ENCODE data around the gene SPEM1. TPM values are rescaled to one million over a fixed set of nuclear protein-coding genes. Genes with fewer than 3 reads are reported as not detected.

Gene SPEM1
- total RNA-seq, 1 donor from 2014 or later = not detected

DNA sequence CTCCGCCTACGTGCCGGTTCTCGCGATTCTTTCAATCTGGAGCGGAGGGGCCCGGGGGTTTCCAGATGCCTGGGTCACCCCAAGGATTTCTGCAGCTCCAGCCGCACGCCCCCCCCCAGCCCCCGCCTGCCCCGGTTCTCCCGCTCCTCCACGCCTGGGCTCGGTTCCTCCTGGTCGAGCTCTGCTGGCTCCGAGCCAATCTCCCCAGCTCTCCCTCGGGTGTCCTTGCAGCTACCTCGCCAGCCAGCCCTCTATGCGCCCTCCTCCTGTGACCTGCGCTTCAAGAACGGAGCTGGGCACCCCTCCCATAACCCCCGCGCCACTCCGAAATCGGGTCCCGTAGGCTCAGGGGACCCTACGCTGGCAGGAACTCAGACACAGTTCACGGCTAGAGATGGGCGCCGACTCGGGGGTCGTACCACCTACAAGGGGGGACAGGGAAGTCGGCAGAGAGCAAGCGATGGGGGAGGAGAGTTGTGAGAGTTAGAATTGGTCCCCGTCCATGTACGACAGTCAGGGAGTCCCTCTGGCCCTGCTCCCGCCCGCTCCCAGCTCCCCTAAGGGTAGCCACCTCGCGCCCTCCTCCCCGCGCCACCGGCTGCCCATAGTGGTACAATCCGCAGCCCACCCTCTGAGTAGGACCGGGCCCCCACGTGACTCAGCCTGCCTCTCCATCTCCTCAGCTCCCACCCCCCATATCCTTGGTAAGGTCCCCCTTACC, 20.1 kb downstream of the SPEM1 start:
- peak; percentile 58 for DNase-seq (ENCODE audit: low spot score)

DNA sequence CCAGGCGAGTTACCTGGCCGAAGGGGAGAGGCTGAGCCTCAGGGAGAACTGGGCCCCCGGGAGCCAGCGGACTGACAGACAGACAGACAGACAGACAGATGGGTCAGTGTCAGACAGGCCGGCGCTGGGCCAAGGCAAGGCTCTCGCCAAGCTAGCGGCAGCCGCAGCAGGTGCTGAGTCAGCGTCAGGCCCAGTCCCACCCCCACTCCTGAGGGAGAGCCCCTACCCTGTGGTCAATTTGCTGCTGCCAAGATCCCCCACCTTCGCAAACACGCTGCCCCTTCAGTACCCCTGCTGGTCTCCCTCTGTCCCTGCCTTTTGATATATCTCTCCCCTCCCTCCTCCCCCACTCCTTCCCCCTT, 20.7 kb downstream of the SPEM1 start:
- no peak for DNase-seq (ENCODE audit: low spot score)

DNA sequence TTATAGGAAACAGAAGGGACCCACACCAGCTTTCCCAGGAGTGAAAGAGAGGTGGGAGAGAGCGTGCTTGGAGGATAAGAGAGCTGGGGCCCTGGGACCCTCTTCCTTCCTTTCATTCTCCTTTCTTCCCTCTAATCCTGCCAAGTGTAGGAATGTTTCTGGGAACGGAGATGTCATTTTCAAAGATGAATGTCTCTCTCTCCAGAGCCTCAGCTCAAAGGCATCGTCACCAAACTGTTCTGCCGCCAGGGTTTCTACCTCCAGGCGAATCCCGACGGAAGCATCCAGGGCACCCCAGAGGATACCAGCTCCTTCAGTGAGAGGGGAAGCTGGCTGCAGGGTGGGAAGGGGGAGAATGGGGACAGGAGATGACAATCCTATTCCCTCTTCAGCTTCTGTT, 21.1 kb downstream of the SPEM1 start:
- no peak for DNase-seq (ENCODE audit: low spot score)

DNA sequence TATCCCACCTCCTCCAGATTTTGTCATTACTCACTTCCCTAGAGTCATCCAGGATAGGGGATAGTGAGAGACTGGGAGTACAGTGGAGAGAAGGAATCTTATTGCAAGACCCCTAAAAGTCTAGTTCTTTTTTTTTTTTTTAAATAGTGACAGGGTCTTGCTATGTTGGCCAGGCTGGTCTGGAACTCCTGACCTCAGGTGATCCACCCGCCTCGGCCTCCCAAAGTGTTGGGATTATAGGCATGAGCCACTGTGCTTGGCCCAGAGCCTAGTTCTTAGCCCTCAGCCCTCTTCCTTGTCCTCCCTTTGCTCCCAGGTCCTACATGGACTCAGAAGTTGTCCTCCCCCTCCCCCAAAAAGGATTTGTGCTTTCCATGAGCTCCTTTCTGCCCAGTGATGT, 22.0 kb downstream of the SPEM1 start:
- DNase-seq (ENCODE audit: low spot score) = no peak

DNA sequence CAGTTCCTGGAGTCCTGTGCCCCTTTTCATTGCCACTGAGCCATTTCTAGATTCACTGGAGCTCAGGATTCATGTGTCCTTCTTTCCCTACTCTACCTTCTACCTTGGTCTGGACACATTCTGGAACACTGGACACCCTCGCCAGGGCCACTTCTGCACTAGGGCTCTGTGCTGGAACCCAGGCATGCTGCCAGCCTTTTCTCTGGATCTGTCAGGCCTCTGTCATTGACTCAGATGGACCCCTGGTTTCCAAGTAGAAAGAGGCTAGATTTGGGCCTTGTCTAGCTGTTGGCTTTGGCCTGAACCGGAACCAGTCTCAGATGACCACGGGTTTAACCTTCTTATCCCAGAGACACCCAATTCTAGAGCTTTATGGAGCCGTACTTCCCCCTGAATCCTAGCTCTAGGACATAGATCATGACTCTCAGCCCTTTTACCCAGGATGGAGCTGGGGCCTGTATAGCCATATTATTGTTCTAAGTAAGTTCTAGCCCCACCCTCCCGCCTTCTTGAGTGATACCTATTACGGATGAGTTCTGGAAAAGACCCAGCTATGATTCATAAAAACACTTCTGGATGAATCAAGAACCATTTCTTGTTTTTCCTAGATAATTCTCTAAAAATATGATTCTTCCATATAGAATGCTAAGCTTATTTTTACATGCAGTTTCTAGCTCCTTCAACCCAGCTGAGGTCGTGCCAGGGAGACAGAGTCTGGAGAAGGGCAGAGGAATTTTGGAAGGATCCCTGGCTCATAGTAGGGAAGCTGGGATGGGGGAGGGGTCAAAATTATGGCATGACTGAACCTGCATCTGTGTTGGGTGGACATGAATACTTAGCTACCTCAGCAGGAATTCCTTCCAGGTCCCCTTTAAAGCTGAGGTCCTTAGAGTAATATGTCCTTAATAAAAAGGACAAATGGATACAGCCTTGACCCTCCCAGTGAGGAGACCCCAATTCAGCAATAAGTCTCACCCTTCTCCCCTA, 23.7 kb downstream of the SPEM1 start:
- DNase-seq (ENCODE audit: low spot score) = no peak

DNA sequence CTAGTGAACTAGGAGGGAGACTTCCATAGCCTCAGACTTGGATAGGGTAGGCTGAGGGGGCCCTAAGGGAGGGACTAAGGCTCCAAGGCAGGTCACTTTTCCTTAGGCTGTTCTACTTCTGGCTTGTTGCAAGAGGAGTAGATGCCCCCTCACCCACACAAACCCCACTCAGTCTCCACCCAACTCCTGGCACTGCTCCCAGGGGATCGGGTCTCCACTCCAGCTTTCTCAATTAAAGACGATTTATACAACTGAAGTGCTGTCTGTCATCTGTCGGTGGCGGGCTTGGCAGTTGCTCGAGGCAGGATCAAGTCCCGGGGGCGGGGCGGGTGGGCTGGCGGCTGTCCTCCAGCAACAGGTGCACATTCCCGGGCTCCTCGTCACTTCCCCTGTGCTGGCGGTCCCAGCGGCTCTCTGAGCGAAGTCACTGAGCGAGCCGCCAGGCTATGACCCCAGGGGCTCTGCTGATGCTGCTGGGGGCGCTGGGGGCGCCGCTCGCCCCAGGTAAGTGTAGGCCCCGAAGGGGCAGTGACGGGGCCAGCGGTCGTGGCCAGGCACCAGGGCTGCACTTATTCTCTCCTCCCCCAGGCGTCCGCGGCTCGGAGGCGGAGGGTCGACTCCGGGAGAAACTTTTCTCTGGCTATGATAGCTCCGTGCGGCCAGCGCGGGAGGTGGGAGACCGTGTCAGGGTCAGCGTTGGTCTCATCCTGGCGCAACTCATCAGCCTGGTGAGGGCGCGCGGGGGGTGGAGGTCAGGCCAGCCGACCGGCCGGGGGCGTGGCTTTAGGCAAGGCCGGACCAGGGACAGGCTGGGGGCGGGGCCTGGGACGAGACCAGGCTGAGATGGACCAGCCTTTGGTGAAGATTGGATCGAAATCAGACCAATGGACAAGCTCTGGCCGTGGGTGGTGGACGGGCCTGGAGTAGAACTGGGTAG, 24.8 kb downstream of the SPEM1 start, which contains the start of gene CHRNB1:
TSS of gene CHRNB1 (plus strand) at position 380 of the 937 bp plus-strand sequence. CDS start at position 447, 67 bp downstream.
- DNase-seq (ENCODE audit: low spot score) = no peak

DNA sequence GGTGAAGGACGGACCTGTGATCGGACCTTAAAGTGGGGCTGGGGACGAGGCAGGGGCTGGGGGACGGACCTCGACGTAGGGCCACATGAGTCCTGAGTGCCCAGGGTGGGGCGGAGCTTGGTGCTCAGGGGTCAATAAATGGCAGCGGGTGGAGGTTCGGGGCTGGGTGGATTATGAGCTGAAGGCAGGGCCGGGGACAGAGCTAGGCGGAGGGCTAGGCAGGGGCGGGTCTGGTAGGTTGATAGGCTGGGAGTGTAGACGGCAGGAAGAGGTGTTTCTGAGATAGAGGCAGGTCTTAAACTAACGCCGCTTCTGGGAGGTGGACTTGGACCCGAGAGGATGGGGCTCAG, 25.5 kb downstream of the SPEM1 start:
- no peak for DNase-seq (ENCODE audit: low spot score)

DNA sequence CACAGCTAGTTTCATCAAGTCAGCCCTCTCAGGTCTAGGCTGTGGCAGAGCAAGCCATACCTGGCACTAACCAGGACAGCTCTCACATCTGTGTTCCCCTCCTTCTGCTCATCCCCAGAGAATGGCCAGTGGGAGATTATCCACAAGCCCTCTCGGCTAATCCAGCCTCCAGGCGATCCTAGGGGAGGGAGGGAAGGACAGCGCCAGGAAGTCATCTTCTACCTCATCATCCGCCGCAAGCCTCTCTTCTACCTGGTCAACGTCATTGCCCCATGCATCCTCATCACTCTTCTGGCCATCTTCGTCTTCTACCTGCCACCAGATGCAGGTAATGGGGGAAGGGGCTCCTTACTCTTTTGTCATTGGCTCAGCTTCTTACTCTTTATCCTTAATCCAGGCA, 28.3 kb downstream of the SPEM1 start:
- DNase-seq (ENCODE audit: low spot score) = no peak

DNA sequence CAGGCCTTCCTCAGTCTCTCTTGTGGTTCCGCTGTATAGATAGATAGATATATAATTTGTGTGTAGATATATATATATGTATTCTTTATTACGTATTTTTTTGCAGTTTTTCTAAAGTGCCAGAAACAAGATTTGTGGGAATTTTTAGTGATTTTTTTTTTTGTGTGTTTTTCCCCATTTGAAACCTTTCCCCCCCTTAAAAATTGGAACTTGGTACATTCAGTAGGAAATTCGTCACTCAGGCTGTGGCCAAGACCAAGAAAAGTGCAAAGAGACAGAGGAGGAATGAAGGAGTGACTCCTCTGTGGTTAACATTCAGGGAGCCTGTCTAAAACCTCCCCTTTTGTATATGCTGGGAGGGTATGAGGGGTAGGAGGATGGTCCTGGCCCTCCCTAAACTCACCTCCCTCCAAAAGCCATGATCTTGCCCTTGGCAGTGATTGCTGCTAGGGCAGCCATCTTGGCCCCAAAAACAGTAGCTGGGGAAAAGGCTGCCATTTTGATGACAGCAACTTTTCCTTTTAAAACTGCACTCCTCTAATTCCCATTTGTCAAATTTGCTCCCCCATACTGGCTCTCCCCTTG, 39.9 kb downstream of the SPEM1 start:
- no peak for DNase-seq (ENCODE audit: low spot score)

DNA sequence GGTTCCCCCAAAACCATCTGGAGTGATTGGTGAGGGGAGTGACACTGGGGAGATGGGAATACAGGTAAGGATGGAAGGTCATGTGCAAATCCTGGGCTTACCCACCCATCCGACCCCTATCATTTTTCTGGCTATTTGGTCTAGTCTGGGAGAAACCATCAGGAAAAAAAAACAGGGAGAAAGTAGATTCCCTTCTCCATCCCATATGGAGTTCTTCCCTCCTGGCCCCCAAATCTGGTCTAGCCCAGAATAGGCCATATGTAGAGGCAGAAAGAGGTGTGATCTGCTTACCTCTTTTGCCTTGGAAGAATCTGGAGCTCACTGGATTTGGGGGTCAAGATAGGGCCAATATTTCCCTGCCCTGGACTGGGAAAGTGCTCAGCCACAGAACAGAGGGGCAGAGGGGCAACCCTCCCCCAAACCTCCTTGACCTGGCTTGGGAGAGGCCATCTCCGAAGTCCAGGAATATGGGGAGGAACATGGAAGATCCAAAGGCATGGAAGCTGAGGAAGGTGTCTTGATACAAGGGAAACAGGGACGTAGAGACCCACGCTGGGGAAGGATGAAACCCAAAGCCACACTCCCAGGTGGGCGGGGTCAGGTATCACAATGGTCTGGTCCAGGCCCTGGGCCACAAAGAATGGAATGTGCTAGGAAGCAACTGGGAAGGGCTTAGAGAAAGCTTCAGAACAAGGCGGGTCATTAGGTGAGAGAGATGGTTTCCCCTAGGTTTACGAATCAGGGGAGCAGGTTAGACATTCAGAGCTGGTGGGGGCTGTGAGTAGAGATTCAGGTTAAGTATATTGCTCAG, 40.9 kb downstream of the SPEM1 start:
- DNase-seq (ENCODE audit: low spot score) = no peak

DNA sequence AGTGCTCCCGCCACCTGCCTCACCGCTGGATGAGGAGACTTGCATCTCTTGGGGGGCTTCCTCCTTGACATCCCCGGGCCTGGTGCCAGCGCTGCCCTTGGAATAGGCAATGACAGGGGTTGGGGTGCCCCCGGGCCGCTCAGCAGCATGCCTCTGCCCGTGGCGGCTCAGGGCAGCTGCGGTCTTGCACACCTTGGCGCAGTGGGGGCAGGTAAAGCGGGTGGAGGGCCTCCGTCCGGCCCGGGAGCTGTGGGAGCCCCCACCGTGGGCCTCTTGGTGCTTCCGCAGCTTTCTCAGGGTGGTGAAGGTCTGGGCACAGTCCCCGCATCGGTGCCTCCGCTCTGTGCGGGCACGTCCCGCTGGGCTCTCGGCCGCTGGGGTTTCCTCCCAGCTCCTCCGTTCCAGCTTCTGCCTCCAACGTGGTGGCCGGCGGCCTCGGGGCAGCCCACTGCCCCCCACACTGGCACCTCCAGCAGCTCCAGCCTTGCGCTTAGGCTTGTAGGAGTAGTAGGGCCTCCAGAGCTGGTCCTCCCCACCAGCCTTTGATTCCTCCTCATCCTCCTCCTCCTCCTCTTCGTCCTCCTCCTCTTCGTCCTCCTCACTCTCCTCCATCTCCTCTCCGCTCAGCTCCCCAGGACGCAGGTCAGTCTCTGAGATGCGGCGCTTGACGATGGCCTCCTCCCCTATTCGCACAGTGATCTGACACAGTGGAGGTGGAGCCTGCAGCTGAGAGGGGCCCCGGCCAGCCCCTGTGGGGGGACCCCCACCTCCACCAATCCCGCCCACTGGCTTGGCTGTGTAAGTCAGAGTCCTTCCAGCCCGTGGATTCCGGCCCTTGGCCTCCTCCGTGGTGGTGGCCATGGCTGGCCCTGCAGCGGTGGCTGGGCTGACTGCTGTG, 42.6 kb downstream of the SPEM1 start:
- DNase-seq (ENCODE audit: low spot score) = no peak

DNA sequence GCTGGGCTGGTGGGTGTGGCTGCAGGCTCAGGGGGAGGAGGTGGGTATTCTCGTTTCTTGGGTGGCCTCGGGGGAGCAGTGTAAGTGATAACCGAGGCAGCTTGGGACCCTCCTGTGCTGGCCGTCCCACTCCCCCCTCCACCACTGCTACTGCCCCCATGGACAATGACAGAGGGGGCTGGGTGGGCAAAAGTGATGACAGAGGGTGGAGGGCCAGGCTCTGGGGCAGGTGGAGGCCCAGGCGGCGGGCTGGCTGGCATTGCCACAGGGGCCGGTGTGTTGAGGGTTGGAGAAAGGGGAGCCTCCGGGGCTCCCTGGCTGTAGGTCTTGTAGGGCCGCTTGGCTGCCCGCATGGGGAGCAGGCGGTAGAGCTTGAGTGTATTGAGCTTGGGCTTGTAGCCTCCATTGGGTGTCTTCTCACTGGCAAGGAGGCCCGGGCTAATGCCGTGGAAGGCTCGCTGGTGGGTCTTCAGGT, 43.3 kb downstream of the SPEM1 start:
- DNase-seq (ENCODE audit: low spot score) = no peak

DNA sequence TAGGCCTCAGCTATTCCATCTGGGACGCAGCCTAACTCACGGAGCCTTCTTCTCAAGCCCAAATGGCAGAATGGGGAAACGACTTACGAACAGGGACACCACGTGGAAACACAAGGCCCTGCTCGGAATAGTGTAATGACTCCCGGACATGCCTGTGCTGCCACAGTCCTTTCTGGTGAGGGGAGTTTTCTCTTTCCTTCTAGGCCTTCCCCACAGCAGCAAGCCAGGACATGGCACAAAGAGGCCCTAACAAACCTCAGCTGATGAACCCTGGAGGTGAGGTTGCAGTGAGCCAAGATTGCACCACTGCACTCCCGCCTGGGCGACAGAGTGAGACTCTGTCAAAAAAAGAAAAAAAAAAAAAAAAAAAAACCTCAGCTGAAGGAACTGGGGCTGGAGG, 44.0 kb downstream of the SPEM1 start:
- DNase-seq (ENCODE audit: low spot score) = no peak

DNA sequence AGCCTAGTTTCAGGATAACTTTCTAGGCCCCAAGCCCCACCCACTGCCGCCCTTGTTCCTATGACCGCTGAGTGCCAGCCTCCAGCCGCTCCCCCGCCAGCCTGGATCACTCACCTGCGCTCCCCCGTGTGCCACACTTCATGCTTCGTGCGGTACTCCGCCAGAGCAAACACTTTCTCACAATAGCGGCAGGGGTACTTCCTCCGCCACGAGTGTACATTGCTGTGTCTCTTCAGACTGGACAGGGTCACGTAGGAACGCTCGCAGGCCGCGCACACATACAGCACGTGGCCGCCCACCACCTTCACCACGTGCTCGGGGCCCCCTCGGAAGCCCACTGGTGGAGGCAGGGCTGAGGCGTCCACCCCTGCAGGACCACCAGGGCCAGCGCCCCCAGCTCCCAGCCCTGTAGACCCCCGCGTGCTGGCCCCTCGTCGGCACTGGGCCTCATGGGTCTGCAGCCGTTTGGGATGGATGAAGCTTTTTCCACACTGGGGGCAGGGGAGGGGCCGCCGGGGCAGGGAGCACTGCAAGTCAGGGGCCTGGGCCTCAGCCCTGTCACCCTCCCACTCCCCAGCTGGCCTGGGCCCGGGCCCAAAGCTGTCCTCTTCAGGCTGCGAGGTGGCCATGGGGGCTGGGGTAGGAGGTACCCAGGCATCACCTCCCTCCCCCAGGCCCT, 45.6 kb downstream of the SPEM1 start:
- no peak for DNase-seq (ENCODE audit: low spot score)

DNA sequence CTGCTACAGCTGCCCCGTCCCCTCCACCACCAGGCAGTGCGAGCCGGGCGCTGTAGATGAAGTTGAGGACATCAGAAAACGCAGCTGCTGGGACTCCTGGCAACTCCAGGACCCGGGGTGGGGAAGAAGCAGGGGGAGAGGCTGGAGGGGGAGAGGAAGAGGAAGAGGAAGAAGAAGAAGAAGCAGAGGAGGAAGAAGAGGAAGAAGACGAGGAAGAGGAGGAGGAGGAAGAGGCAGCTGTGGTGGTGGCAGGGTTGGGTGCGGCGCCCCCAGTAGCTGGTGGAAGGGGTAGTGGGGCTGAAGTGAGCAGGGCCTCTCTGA, 46.2 kb downstream of the SPEM1 start:
- no peak for DNase-seq (ENCODE audit: low spot score)

DNA sequence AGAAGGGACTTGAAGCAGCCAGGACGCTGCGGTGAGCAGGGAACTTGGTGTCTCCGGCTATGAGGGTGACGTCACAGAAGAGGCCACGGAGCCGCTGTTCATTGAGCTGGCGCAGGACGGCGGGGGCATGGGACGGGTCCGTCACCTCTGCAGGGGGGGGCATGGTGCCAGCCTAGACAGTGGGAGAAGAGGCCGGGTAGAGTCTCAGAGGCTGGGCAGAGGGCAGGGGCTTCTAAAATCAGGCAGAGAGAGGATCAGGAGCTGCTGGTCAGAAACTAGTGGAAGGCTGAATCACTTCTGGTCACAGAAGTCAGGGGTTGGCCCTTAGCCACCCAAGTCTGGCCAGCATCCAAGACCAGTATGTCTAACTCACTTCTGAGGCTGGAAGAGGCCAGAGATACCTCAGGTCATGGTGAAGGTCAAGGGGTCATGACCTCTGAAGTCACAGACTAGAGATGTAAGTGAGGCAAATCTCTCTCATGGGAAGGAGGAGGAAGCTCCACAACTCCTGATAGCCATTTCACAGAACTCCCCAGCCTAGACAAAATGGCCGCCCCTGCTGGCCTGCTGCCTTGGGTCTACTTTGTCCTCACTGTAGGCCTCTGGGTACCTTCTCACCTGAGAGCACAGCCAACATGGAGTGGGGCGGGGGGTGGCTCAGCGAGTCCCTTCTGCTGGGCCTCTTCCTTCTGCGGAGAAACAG, 46.7 kb downstream of the SPEM1 start:
- DNase-seq (ENCODE audit: low spot score) = no peak

DNA sequence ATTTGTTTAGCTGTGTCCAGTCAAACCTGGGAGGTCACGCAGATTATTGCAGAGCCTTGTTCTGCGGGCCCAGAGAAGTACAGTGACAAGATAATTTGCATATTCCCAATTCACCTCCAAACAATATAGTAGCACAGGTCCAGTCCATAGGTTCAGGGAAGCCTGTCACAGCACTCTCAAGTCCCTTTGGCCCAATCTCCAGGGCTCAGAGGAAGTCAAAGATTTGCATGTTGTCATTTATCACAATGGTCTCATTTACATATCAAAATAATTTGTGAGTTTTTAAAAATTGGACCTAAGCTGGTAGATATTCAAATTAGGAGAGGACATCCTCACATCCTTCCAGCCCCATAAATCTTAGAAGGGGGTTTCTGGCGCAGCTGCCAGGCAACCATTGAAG, 47.4 kb downstream of the SPEM1 start:
- DNase-seq (ENCODE audit: low spot score) = no peak

DNA sequence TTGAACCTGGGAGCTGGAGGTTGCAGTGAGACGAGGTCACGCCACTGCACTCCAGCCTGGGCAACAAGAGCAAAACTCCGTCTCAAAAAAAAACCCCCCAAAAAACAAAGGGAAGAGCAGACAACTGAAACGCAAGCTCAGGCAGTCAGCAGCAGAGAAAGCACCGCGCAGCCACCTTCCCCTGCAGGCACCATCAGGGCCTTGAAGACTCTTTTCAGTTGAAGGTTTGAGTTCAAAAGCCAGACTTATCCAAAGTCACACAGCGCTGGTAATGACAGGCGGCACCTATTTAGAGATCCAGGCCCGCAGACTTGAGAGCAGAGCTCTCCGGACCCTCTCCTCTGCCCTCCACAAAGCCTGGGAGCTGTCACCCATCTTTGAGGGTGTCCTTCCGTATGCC, 48.2 kb downstream of the SPEM1 start:
- no peak for DNase-seq (ENCODE audit: low spot score)
